GM12878 (cell line): ENCODE data around the gene CHMP1A. TPM values are rescaled to one million over a fixed set of nuclear protein-coding genes. Genes with fewer than 3 reads are reported as not detected.

Source experiments
- BMI1 ChIP-seq: fragments of 450-650 bp; IDR thresholded peaks from 2 replicates; pipeline ENCODE4 v1.6.1; 2016; ENCODE audit warnings: mild to moderate bottlenecking, moderate library complexity, borderline replicate concordance
- CEBPZ ChIP-seq: fragments of 150-350 bp; IDR thresholded peaks from 2 replicates; pipeline ENCODE4 v1.6.1; 2016; ENCODE audit warnings: low read depth, low read length
- EZH2 ChIP-seq: IDR thresholded peaks from 2 replicates; pipeline ENCODE4 v1.6.1; 2012; ENCODE audit warnings: low read depth, mild to moderate bottlenecking, control low read depth, inconsistent platforms, low read length, borderline replicate concordance; ENCODE audit not compliant: control insufficient read depth
- KLF5 ChIP-seq: fragments of 450-650 bp; IDR thresholded peaks from 2 replicates; pipeline ENCODE4 v1.6.1; 2014; ENCODE audit warnings: mild to moderate bottlenecking; ENCODE audit not compliant: partially characterized antibody
- MAX ChIP-seq: IDR thresholded peaks from 2 replicates; pipeline ENCODE4 v1.6.1; 2012; ENCODE audit warnings: low read depth, low read length, improper control_type of control experiment
- MTA2 ChIP-seq: fragments of 450-650 bp; IDR thresholded peaks from 2 replicates; pipeline ENCODE4 v1.6.1; 2016; ENCODE audit warnings: low read depth, mild to moderate bottlenecking, moderate library complexity
- PKNOX1 ChIP-seq: fragments of 450-650 bp; IDR thresholded peaks from 2 replicates; pipeline ENCODE4 v1.6.1; 2016; ENCODE audit warnings: mild to moderate bottlenecking
- REST ChIP-seq: IDR thresholded peaks from 2 replicates; pipeline ENCODE4 v1.6.1; 2012; ENCODE audit warnings: mild to moderate bottlenecking, low read depth, low read length
- SKIL ChIP-seq: fragments of 450-650 bp; IDR thresholded peaks from 2 replicates; pipeline ENCODE4 v1.6.1; 2017; ENCODE audit warnings: mild to moderate bottlenecking, low read depth, inconsistent platforms; ENCODE audit not compliant: poor library complexity, severe bottlenecking
- SMC3 ChIP-seq: IDR thresholded peaks from 2 replicates; pipeline ENCODE4 v1.6.1; 2011; ENCODE audit warnings: low read length, improper control_type of control experiment, borderline replicate concordance
- SPI1 ChIP-seq: IDR thresholded peaks from 2 replicates; pipeline ENCODE4 v1.6.1; 2011; ENCODE audit warnings: low read depth, mild to moderate bottlenecking, low read length, moderate library complexity, borderline replicate concordance; ENCODE audit not compliant: insufficient read depth
- ZNF217 ChIP-seq: fragments of 450-650 bp; IDR thresholded peaks from 2 replicates; pipeline ENCODE4 v1.6.1; 2017; ENCODE audit warnings: antibody characterized with exemption, mild to moderate bottlenecking
- ZNF687 ChIP-seq: fragments of 450-650 bp; IDR thresholded peaks from 2 replicates; pipeline ENCODE4 v1.6.1; 2017; ENCODE audit warnings: mild to moderate bottlenecking, moderate library complexity
- ZZZ3 ChIP-seq: IDR thresholded peaks from 2 replicates; pipeline ENCODE4 v1.6.1; 2011; ENCODE audit warnings: low read depth; ENCODE audit not compliant: control insufficient read depth, insufficient read length
- polyA plus RNA-seq, 11 experiments: library from polyadenylated mRNA; depleted of rRNA in 4 of 11; unstranded in 6 of 11; stranded (reverse) in 5 of 11; fragments of >200 nt; fragmentation: Nextera tagmentation in 4 of 11; fragmentation: Illumina TruSeq in 1 of 11; extraction: Ambion mirVana in 4 of 11; extraction: Trizol in 1 of 11; gene quantifications; 1 replicate in 1 of 11; 2 replicates in 10 of 11; pipeline versions ENCODE4 v1.2.1 to v1.2.3, GENCODE V29; 2011 to 2016; ENCODE audit warnings: inconsistent platforms in 2 of 11, missing spikeins in 2 of 11, low read depth in 1 of 11
- total RNA-seq, 4 experiments: library from RNA; depleted of rRNA in 3 of 4; stranded (reverse); fragments of >200 nt in 3 of 4; fragmentation: Illumina TruSeq in 1 of 4; extraction: Trizol in 1 of 4; gene quantifications; 2 replicates each; pipeline versions ENCODE4 v1.2.1 to v1.2.3, GENCODE V29; 2013 to 2021

Gene CHMP1A
- total and polyA plus RNA-seq, 10 of the 15 experiments (the other 5 are each of a cell fraction or from before 2014, with no cell fraction given), result 1.0 to 86.7 (median 54.7) TPM

GRCh38 chr16:89700100-89700648 lies 42.7 kb upstream of the CHMP1A start (continued):
- TF ChIP-seq PKNOX1, result peak; percentile 82
- peak; percentile 64 for TF ChIP-seq KLF5
- no peak for TF ChIP-seq ZZZ3
- TF ChIP-seq BMI1, result peak; percentile 99
- TF ChIP-seq ZNF217, result no peak
- no peak for TF ChIP-seq SPI1
- no peak for TF ChIP-seq EZH2
- peak; percentile 86; the same call in 1 of the 2 replicates for TF ChIP-seq MAX
- TF ChIP-seq MTA2, result no peak; the same call in 1 of the 2 replicates
- no peak for TF ChIP-seq CEBPZ
- no peak for TF ChIP-seq REST
- no peak for TF ChIP-seq ZNF687
- no peak for TF ChIP-seq SKIL
- peak; percentile 58; the same call in 1 of the 2 replicates for TF ChIP-seq SMC3
